CD4-positive, alpha-beta T cell (primary cell): Measurements from ENCODE around the gene CNTN4. TPM values are rescaled to one million over a fixed set of nuclear protein-coding genes. Genes with fewer than 3 reads are reported as not detected.
"Not testable (repeated sequence)": the region's sequence is repeated elsewhere in the genome, so short reads cannot be mapped to it uniquely, and the experiment has no call there.

ENCODE experiments used
- ATAC-seq: fragments of 200-7000 bp; cut with Tn5 transposase; one replicate; pipeline ENCODE4 v1.10.0; 2022; ENCODE audit warnings: mild to moderate bottlenecking; ENCODE audit not compliant: poor library complexity
- CTCF ChIA-PET: fragments of 350-600 bp; sonication (Branson Sonifier 250); formaldehyde crosslinking; loops from one replicate; lab custom pipeline; 2021; ENCODE audit warnings: antibody characterized with exemption, inconsistent platforms; lab: Charles Lee
- POLR2A ChIA-PET: fragments of 350-600 bp; sonication (Branson Sonifier 250); formaldehyde crosslinking; loops from one replicate; lab custom pipeline; 2021; ENCODE audit warnings: antibody characterized with exemption, inconsistent platforms; lab: Charles Lee
- DNase-seq, 14 experiments: peaks; one replicate each; pipeline ENCODE4 v3.0.0-alpha.2; 2013 to 2020; ENCODE audit warnings: mixed read lengths in 2 of 14
- H3K27ac ChIP-seq, 2 donors: one replicate each; pipeline versions ENCODE4 v1.5.1 to v1.7.0; 2013; ENCODE audit warnings: low read length in 2 of 2, low read depth in 1 of 2, mild to moderate bottlenecking in 1 of 2
- H3K27me3 ChIP-seq, 2 experiments: 1 replicate in 1 of 2; 2 replicates in 1 of 2; pipeline versions ENCODE4 v1.6.1 to v1.7.0; 2013; ENCODE audit warnings: low read length in 2 of 2, control low read depth in 1 of 2, mild to moderate bottlenecking in 1 of 2, moderate library complexity in 1 of 2; ENCODE audit not compliant: insufficient read depth in 2 of 2, control insufficient read depth in 1 of 2
- H3K36me3 ChIP-seq: one replicate; pipeline ENCODE4 v1.6.1; 2013; ENCODE audit warnings: low read length, control low read depth; ENCODE audit not compliant: insufficient read depth
- H3K4me1 ChIP-seq: one replicate; pipeline ENCODE4 v1.6.1; 2013; ENCODE audit warnings: low read length, control low read depth; ENCODE audit not compliant: insufficient read depth
- H3K4me3 ChIP-seq: one replicate; pipeline ENCODE4 v1.5.1; 2013; ENCODE audit warnings: mild to moderate bottlenecking, low read length, moderate library complexity
- H3K9me3 ChIP-seq, 2 experiments: 1 replicate in 1 of 2; 2 replicates in 1 of 2; pipeline versions ENCODE4 v1.6.1 to v1.7.0; 2013; ENCODE audit warnings: low read length in 2 of 2, mild to moderate bottlenecking in 2 of 2, control low read depth in 1 of 2, moderate library complexity in 1 of 2; ENCODE audit not compliant: control insufficient read depth in 1 of 2, insufficient read depth in 1 of 2
- H3K27ac Mint-ChIP-seq: one replicate; pipeline ENCODE4 v1.8.0; 2020; ENCODE audit warnings: mixed read lengths
- H3K27me3 Mint-ChIP-seq: one replicate; pipeline ENCODE4 v1.8.0; 2021; ENCODE audit warnings: mixed read lengths
- H3K36me3 Mint-ChIP-seq: one replicate; pipeline ENCODE4 v1.8.0; 2021; ENCODE audit warnings: low read depth, mixed read lengths
- H3K4me1 Mint-ChIP-seq: one replicate; pipeline ENCODE4 v1.8.0; 2021; ENCODE audit warnings: low read depth, mixed read lengths
- H3K4me3 Mint-ChIP-seq: one replicate; pipeline ENCODE4 v1.8.0; 2020; ENCODE audit warnings: mild to moderate bottlenecking, mixed read lengths
- H3K9me3 Mint-ChIP-seq: one replicate; pipeline ENCODE4 v1.8.0; 2020; ENCODE audit warnings: mixed read lengths
- CTCF ChIP-seq: fragments of 200-600 bp; IDR thresholded peaks from one replicate; pipeline ENCODE4 v1.8.0; 2022; ENCODE audit warnings: antibody characterized with exemption, mild to moderate bottlenecking
- intact Hi-C, 2 experiments: fragments of 100-400 bp; cut with DNase I in 1 of 2; cut with micrococcal nuclease in 1 of 2; formaldehyde crosslinking; loops; one replicate each; pipeline versions ENCODE4 v1.15.1 to v1.9.0; 2023 to 2025; cut with DNase I, micrococcal nuclease
- total RNA-seq, 174 experiments: library from RNA in 2 of 174; stranded (reverse) in 2 of 174; gene quantifications; one replicate each; pipeline ENCODE4 v1.2.3 and lab custom pipeline; 2021 to 2026

Gene CNTN4
- total RNA-seq, 2 experiments from 2014 or later, result not detected

- no peaks in the 10 kb centered on the region for H3K4me1 ChIP-seq
- H3K4me3 ChIP-seq, result no peak overlapping the region
- no peaks in the 10 kb centered on the region for H3K36me3 Mint-ChIP-seq
- no peak overlapping the region for H3K27ac ChIP-seq
- H3K4me1 Mint-ChIP-seq, result no peaks in the 10 kb centered on the region
- no peaks in the 10 kb centered on the region for H3K36me3 ChIP-seq
- ChIA-PET POLR2A (no interaction called here), CTCF (interaction anchor here (1.2 kb wide), 1 partner anchor 16 kb away, joined by 3 read pairs; no protein-coding TSS in a partner anchor)
- H3K27me3 ChIP-seq, result no peaks in the 10 kb centered on the region
- ATAC-seq (no peak), DNase-seq (no peak)
- H3K9me3 Mint-ChIP-seq, result no peaks in the 10 kb centered on the region
- no peaks in the 10 kb centered on the region for H3K9me3 ChIP-seq
- intact Hi-C loops, result no loop called here
- no peak overlapping the region for H3K4me3 Mint-ChIP-seq
- H3K27ac Mint-ChIP-seq, result no peak overlapping the region
- no peak for TF ChIP-seq CTCF
- H3K27me3 Mint-ChIP-seq, result peaks cover 14% of the 10 kb centered on the region
These were observed 812.3 kb downstream of the CNTN4 start for GRCh38 chr3:2910997-2911396.

GRCh38 chr3:2915826-2916225 is 817.2 kb downstream of the CNTN4 start:
- ATAC-seq (no peak), DNase-seq (no peak)
- no peak overlapping the region for H3K27ac Mint-ChIP-seq
- peaks cover 9% of the 10 kb centered on the region for H3K27me3 Mint-ChIP-seq
- no peak overlapping the region for H3K27ac ChIP-seq
- POLR2A ChIA-PET, result no interaction called here
- H3K27me3 ChIP-seq, result no peaks in the 10 kb centered on the region
- CTCF ChIA-PET, result no interaction called here
- H3K36me3 Mint-ChIP-seq, result no peaks in the 10 kb centered on the region
- H3K36me3 ChIP-seq, result no peaks in the 10 kb centered on the region
- H3K9me3 ChIP-seq, result peaks cover 0 to 8% of the 10 kb centered on the region in 2 experiments
- no peaks in the 10 kb centered on the region for H3K9me3 Mint-ChIP-seq
- intact Hi-C loops, result no loop called here
- H3K4me1 ChIP-seq, result no peaks in the 10 kb centered on the region
- no peak overlapping the region for H3K4me3 Mint-ChIP-seq
- H3K4me1 Mint-ChIP-seq, result no peaks in the 10 kb centered on the region
- H3K4me3 ChIP-seq, result no peak overlapping the region
- TF ChIP-seq CTCF, result no peak

GRCh38 chr3:2916640-2917039 is 818.0 kb downstream of the CNTN4 start:
- H3K4me1 ChIP-seq, ATAC-seq, H3K4me3 ChIP-seq, H3K27ac ChIP-seq, H3K9me3 Mint-ChIP-seq, H3K27me3 ChIP-seq, H3K4me3 Mint-ChIP-seq, H3K4me1 Mint-ChIP-seq, H3K27ac Mint-ChIP-seq, H3K27me3 Mint-ChIP-seq, DNase-seq, CTCF ChIA-PET, H3K36me3 Mint-ChIP-seq, H3K36me3 ChIP-seq, intact Hi-C loops, POLR2A ChIA-PET, H3K9me3 ChIP-seq: not testable (repeated sequence)

- H3K4me1 ChIP-seq, result no peaks in the 10 kb centered on the region
- ChIA-PET POLR2A (no interaction called here), CTCF (no interaction called here)
- H3K27me3 ChIP-seq, result no peaks in the 10 kb centered on the region
- Mint-ChIP-seq H3K9me3 (no peaks in the 10 kb centered on the region), H3K27me3 (no peaks in the 10 kb centered on the region), H3K4me1 (no peaks in the 10 kb centered on the region), H3K36me3 (no peaks in the 10 kb centered on the region), H3K4me3 (no peak overlapping the region), H3K27ac (no peak overlapping the region)
- ATAC-seq (no peak), DNase-seq (no peak)
- intact Hi-C loops, result loop anchor here in 1 of 2 experiments (10.0 kb wide), 1 partner anchor 255 kb away; the partner anchor contains the start of gene CRBN
- H3K36me3 ChIP-seq, result no peaks in the 10 kb centered on the region
- no peak overlapping the region for H3K27ac ChIP-seq
- peaks cover 0 to 8% of the 10 kb centered on the region in 2 experiments for H3K9me3 ChIP-seq
- no peak for TF ChIP-seq CTCF
- H3K4me3 ChIP-seq, result no peak overlapping the region
These were observed 821.4 kb downstream of the CNTN4 start for GRCh38 chr3:2920103-2920502.
